ENCODE measurements around the gene CYP4F8. TPM values are rescaled to one million over a fixed set of nuclear protein-coding genes. Genes with fewer than 3 reads are reported as not detected.

Gene CYP4F8
- total and polyA plus RNA-seq, 10 donors: not detected

GRCh38 chr19:15640294-15640903, 25.4 kb downstream of the CYP4F8 start, which contains the start of gene CYP4F3:
TSS of gene CYP4F3 (plus strand) at chr19:15640897. CDS start at chr19:15641416, 519 bp downstream.
- Histone ChIP-seq H3K4me1 (peaks cover 0 to 31% (median 3%) of the 10 kb centered on the region in 6 donors), H3K36me3 (peaks cover 0 to 5% (median 0%) of the 10 kb centered on the region in 6 donors), H3K4me3 (peak within 1 kb of the TSS in 2 of 8 donors; percentile 14 to 49), H3K27ac (peak within 1 kb of the TSS in 6 of 8 donors; percentile 68 to 93 (median 80)), H3K27me3 (replicated peaks in 1 of 7) (peaks cover 0 to 20% (median 0%) of the 10 kb centered on the region in 7 donors), H3K9me3 (peaks cover 0 to under 1% (median 0%) of the 10 kb centered on the region in 8 donors)
- TF ChIP-seq, protein P1, sequence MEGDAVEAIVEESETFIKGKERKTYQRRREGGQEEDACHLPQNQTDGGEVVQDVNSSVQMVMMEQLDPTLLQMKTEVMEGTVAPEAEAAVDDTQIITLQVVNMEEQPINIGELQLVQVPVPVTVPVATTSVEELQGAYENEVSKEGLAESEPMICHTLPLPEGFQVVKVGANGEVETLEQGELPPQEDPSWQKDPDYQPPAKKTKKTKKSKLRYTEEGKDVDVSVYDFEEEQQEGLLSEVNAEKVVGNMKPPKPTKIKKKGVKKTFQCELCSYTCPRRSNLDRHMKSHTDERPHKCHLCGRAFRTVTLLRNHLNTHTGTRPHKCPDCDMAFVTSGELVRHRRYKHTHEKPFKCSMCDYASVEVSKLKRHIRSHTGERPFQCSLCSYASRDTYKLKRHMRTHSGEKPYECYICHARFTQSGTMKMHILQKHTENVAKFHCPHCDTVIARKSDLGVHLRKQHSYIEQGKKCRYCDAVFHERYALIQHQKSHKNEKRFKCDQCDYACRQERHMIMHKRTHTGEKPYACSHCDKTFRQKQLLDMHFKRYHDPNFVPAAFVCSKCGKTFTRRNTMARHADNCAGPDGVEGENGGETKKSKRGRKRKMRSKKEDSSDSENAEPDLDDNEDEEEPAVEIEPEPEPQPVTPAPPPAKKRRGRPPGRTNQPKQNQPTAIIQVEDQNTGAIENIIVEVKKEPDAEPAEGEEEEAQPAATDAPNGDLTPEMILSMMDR (IDR thresholded peaks at IDR 0.05 in 8 of 11, conservative IDR thresholded peaks at IDR 0.05 in 3 of 11): no peak
- TF ChIP-seq POLR2A (IDR thresholded peaks at IDR 0.05) (no peak), POLR2AphosphoS5 (IDR thresholded peaks at IDR 0.05) (peak in 2 of 3 donors; percentile 19 to 79)
- intact Hi-C loops (cut with DNase I; ENCODE audit: low total_unique reads): no loop called here
- WGBS, 5 donors: 53 to 72% (median 57%) methylated on average over 5 to 6 of the region's 6 CpGs
- peak; percentile 83 for DNase-seq

DNA sequence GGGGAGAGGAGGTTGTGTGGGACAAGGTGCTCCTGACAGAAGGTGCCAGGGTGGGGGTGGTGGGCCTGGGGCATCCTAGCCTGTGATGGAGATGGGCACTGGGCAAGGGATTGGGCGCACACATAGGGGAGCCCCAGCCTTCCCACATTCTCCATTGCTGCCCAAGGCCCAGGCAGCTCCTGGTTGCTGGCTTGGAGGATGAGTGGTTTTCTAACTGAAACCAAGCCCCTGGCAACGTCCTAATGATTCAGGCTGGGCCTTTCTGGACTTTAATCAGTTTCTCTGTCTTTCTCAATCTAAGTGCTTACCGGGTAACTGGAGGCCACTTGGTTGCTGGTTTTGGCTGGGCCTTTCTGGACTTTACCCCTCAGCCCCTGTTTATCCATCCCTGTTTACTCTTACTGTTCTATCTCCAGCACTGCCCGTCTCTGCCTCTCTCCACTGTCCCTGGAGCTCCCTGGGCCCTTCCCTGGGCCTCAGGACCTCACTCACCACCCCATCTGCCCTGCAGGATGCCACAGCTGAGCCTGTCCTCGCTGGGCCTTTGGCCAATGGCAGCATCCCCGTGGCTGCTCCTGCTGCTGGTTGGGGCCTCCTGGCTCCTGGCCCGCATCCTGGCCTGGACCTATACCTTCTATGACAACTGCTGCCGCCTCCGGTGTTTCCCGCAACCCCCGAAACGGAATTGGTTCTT, 26.0 kb downstream of the CYP4F8 start:
- Histone ChIP-seq H3K36me3 (peaks cover 0 to 5% (median 0%) of the 10 kb centered on the region in 6 donors), H3K4me1 (peaks cover 0 to 28% (median 3%) of the 10 kb centered on the region in 6 donors), H3K9me3 (no peaks in the 10 kb centered on the region), H3K4me3 (peak overlapping the region in 1 of 8 donors; percentile 49), H3K27me3 (replicated peaks in 1 of 7) (peaks cover 0 to 19% (median 0%) of the 10 kb centered on the region in 7 donors), H3K27ac (peak overlapping the region in 6 of 8 donors; percentile 68 to 93 (median 80))
- no peak for TF ChIP-seq POLR2A (IDR thresholded peaks at IDR 0.05)
- TF ChIP-seq POLR2AphosphoS5 (IDR thresholded peaks at IDR 0.05): no peak
- TF ChIP-seq, protein P1 (IDR thresholded peaks at IDR 0.05 in 8 of 11, conservative IDR thresholded peaks at IDR 0.05 in 3 of 11): no peak
- intact Hi-C loops (cut with DNase I; ENCODE audit: low total_unique reads): no loop called here
- no peak for DNase-seq
- WGBS, 5 donors: 68 to 79% (median 68%) methylated on average over 12 of the region's 12 CpGs

DNA sequence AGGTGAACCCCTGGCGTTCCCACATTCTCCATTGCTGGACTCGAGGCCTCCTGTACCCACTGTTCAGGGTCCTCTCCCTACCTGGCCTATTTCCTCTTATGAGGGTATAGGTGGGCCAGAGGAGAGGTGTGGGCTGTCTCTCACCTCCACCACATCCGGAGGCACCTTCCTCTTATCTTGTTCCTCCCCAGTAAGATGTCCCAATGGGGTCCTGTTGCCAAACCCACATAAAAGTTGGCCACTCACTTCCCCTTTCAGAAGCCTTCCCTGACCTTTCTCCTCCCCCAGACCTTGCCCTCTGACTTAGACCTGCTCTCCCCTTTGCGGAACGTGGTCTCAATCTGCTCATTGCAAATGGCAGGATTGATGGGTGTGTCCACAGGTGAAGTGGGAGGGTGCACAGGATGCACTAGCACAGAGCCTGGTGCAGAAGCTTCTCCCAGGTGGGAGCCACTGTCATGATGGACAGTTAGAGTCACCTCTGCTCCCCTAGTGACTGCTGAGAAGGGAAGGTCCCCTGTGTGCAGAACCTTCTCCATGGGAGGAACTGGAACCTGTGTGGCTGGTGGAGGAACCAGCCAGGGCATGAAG, 27.0 kb downstream of the CYP4F8 start:
- TF ChIP-seq, protein P1 (IDR thresholded peaks at IDR 0.05 in 8 of 11, conservative IDR thresholded peaks at IDR 0.05 in 3 of 11): no peak
- TF ChIP-seq POLR2AphosphoS5 (IDR thresholded peaks at IDR 0.05): peak in 1 of 3 donors; percentile 59
- TF ChIP-seq POLR2A (IDR thresholded peaks at IDR 0.05): no peak
- peak overlapping the region in 7 of 8 donors; percentile 17 to 93 (median 80) for H3K27ac ChIP-seq
- intact Hi-C loops (cut with DNase I; ENCODE audit: low total_unique reads): no loop called here
- 42 to 71% (median 49%) methylated on average over 5 of the region's 5 CpGs for WGBS, 5 donors
- H3K4me1 ChIP-seq: peaks cover 0 to 28% (median 3%) of the 10 kb centered on the region in 6 donors
- no peaks in the 10 kb centered on the region for H3K9me3 ChIP-seq
- no peak for DNase-seq
- H3K36me3 ChIP-seq: peaks cover 0 to 8% (median 0%) of the 10 kb centered on the region in 6 donors
- peaks cover 0 to 26% (median 0%) of the 10 kb centered on the region in 7 donors for H3K27me3 ChIP-seq (replicated peaks in 1 of 7)
- H3K4me3 ChIP-seq: peak overlapping the region in 2 of 8 donors; percentile 14 to 49

Data from spleen (tissue), 11 donors.